CD14-positive monocyte (primary cell): ENCODE measurements around the gene AURKB. TPM values are rescaled to one million over a fixed set of nuclear protein-coding genes. Genes with fewer than 3 reads are reported as not detected.

ENCODE experiments used
- DNase-seq, 3 donors: peaks; one replicate each; pipeline ENCODE4 v3.0.0-alpha.2; 2011 to 2022
- H2AFZ ChIP-seq: 2 replicates; pipeline ENCODE4 v1.6.0; 2012; ENCODE audit warnings: mild to moderate bottlenecking, low read depth, low read length, inconsistent platforms; ENCODE audit not compliant: insufficient read depth, poor library complexity, severe bottlenecking
- H3K27ac ChIP-seq, 2 donors: 1 replicate in 1 of 2; 2 replicates in 1 of 2; pipeline ENCODE4 v1.5.1; 2012 to 2013; ENCODE audit warnings: low read length in 2 of 2, control low read depth in 1 of 2, inconsistent platforms in 1 of 2, low read depth in 1 of 2, mild to moderate bottlenecking in 1 of 2
- H3K27me3 ChIP-seq, 2 donors: one replicate each; pipeline versions ENCODE4 v1.6.0 to v1.6.1; 2011 to 2013; ENCODE audit warnings: low read length in 2 of 2; ENCODE audit not compliant: control insufficient read depth in 2 of 2, insufficient read depth in 2 of 2
- H3K36me3 ChIP-seq, 2 donors: replicated peaks in 1 of 2; 1 replicate in 1 of 2; 2 replicates in 1 of 2; pipeline versions ENCODE4 v1.5.1 to v1.6.1; 2012 to 2013; ENCODE audit warnings: low read length in 2 of 2, control low read depth in 1 of 2, inconsistent platforms in 1 of 2, mild to moderate bottlenecking in 1 of 2; ENCODE audit not compliant: insufficient read depth in 2 of 2, control insufficient read depth in 1 of 2
- H3K4me1 ChIP-seq, 2 donors: 1 replicate in 1 of 2; 2 replicates in 1 of 2; pipeline versions ENCODE4 v1.5.1 to v1.6.1; 2012 to 2013; ENCODE audit warnings: low read length in 2 of 2, control low read depth in 1 of 2, inconsistent platforms in 1 of 2, mild to moderate bottlenecking in 1 of 2, moderate library complexity in 1 of 2; ENCODE audit not compliant: insufficient read depth in 2 of 2, control insufficient read depth in 1 of 2
- H3K4me2 ChIP-seq: replicated peaks from 2 replicates; pipeline ENCODE3; 2012; ENCODE audit warnings: low read length, moderate library complexity, mild to moderate bottlenecking; ENCODE audit not compliant: poor library complexity, severe bottlenecking; ENCODE audit errors: extremely low read depth
- H3K4me3 ChIP-seq, 3 experiments: fragments of 200-600 bp in 1 of 3; sonication (generic) in 1 of 3; replicated peaks in 1 of 3; 1 replicate in 2 of 3; 2 replicates in 1 of 3; pipeline ENCODE4 v1.5.1; 2011 to 2013; ENCODE audit warnings: low read length in 3 of 3, mild to moderate bottlenecking in 3 of 3, control low read depth in 2 of 3, low read depth in 2 of 3, inconsistent platforms in 1 of 3, moderate library complexity in 1 of 3
- H3K79me2 ChIP-seq: 2 replicates; pipeline ENCODE4 v1.6.0; 2012; ENCODE audit warnings: mild to moderate bottlenecking, control low read depth, inconsistent platforms, low read length, moderate library complexity; ENCODE audit not compliant: insufficient read depth
- H3K9ac ChIP-seq: 2 replicates; pipeline ENCODE4 v1.6.0; 2017; ENCODE audit warnings: low read length, mild to moderate bottlenecking; ENCODE audit not compliant: insufficient read depth, poor library complexity, severe bottlenecking
- H3K9me3 ChIP-seq, 2 donors: replicated peaks in 1 of 2; 1 replicate in 1 of 2; 2 replicates in 1 of 2; pipeline versions ENCODE4 v1.5.1 to v1.6.1; 2012 to 2013; ENCODE audit warnings: low read length in 2 of 2, control low read depth in 1 of 2; ENCODE audit not compliant: control insufficient read depth in 1 of 2, insufficient read depth in 1 of 2
- H4K20me1 ChIP-seq: 2 replicates; pipeline ENCODE4 v1.6.0; 2012; ENCODE audit warnings: mild to moderate bottlenecking, low read length, control low read depth, moderate library complexity; ENCODE audit not compliant: insufficient read depth
- H3K27ac Mint-ChIP-seq, 7 donors: one replicate each; pipeline ENCODE4 v1.8.0; 2020; ENCODE audit warnings: mild to moderate bottlenecking in 7 of 7, mixed read lengths in 7 of 7, moderate library complexity in 6 of 7, inconsistent platforms in 2 of 7
- H3K27me3 Mint-ChIP-seq, 3 donors: one replicate each; pipeline ENCODE4 v1.8.0; 2021 to 2022; ENCODE audit warnings: low read depth in 3 of 3, mild to moderate bottlenecking in 3 of 3, mixed read lengths in 3 of 3, moderate library complexity in 3 of 3, inconsistent platforms in 1 of 3
- H3K36me3 Mint-ChIP-seq, 2 donors: one replicate each; pipeline ENCODE4 v1.8.0; 2020; ENCODE audit warnings: mixed read lengths in 2 of 2, inconsistent platforms in 1 of 2, mild to moderate bottlenecking in 1 of 2
- H3K4me1 Mint-ChIP-seq: one replicate; pipeline ENCODE4 v1.8.0; 2020; ENCODE audit warnings: mild to moderate bottlenecking, mixed read lengths
- H3K4me3 Mint-ChIP-seq, 2 donors: one replicate each; pipeline ENCODE4 v1.8.0; 2020; ENCODE audit warnings: mild to moderate bottlenecking in 2 of 2, mixed read lengths in 2 of 2, moderate library complexity in 1 of 2
- H3K9me3 Mint-ChIP-seq, 7 donors: one replicate each; pipeline ENCODE4 v1.8.0; 2020 to 2022; ENCODE audit warnings: mixed read lengths in 7 of 7, mild to moderate bottlenecking in 6 of 7, moderate library complexity in 6 of 7, inconsistent platforms in 2 of 7
- CTCF ChIP-seq: fragments of 200-600 bp; IDR thresholded peaks from one replicate; pipeline ENCODE4 v1.8.0; 2022; ENCODE audit warnings: antibody characterized with exemption, mild to moderate bottlenecking
- whole genome bisulfite sequencing: methylation state at CpG from one replicate; pipeline ENCODE4 v1.1.5; 2013; ENCODE audit warnings: missing lambda C conversion rate; ENCODE audit not compliant: insufficient coverage; 5-methylcytosine and 5-hydroxymethylcytosine counted together
- intact Hi-C, 2 donors: fragments of 100-400 bp; cut with micrococcal nuclease; formaldehyde crosslinking; loops; one replicate each; pipeline versions ENCODE4 v1.15.0 to v1.15.1; 2023
- polyA plus RNA-seq, 3 donors: library from polyadenylated mRNA; depleted of rRNA in 1 of 3; unstranded in 2 of 3; stranded (reverse) in 1 of 3; fragments of 300-500 nt in 2 of 3; fragments of >200 nt in 1 of 3; fragmentation: Illumina TruSeq in 2 of 3; gene quantifications; 1 replicate in 2 of 3; 2 replicates in 1 of 3; pipeline ENCODE4 v1.2.3, GENCODE V29; 2012 to 2021

The AURKB gene
- polyA plus RNA-seq, 3 donors = 0.38 to 4.2 (median 0.79) TPM

GRCh38 chr17:8244768-8245167 is 34.4 kb upstream of the AURKB start:
- peak overlapping the region in 1 of 7 donors; percentile 75 for H3K27ac Mint-ChIP-seq
- Histone ChIP-seq H3K79me2 (peaks cover 35% of the 10 kb centered on the region), H3K4me1 (peaks cover 15 to 19% of the 10 kb centered on the region in 2 donors), H3K36me3 (peaks cover 2 to 18% of the 10 kb centered on the region in 2 donors), H2AFZ (no peak overlapping the region), H4K20me1 (no peaks in the 10 kb centered on the region), H3K27me3 (no peaks in the 10 kb centered on the region), H3K9ac (no peak overlapping the region), H3K9me3 (no peaks in the 10 kb centered on the region), H3K4me2 (no peak overlapping the region), H3K4me3 (no peak overlapping the region), H3K27ac (no peak overlapping the region)
- WGBS = 100% methylated on average over 5 of the region's 8 CpGs
- intact Hi-C loops = loop anchor here (5.0 to 10.0 kb wide), 2 partner anchors 32 to 60 kb away; partner anchors contain the start of gene AURKB (in 2 of the 2)
- H3K36me3 Mint-ChIP-seq = peaks cover 20 to 45% of the 10 kb centered on the region in 2 donors
- H3K4me1 Mint-ChIP-seq = peaks cover 29% of the 10 kb centered on the region
- TF ChIP-seq CTCF = no peak
- no peak overlapping the region for H3K4me3 Mint-ChIP-seq
- no peak for DNase-seq
- H3K9me3 Mint-ChIP-seq = peaks cover 0 to 4% (median 0%) of the 10 kb centered on the region in 7 donors
- peaks cover 0 to 1% (median 0%) of the 10 kb centered on the region in 3 donors for H3K27me3 Mint-ChIP-seq

GRCh38 chr17:8243827-8244226 is 33.5 kb upstream of the AURKB start:
- H3K27ac Mint-ChIP-seq = peak overlapping the region in 1 of 7 donors; percentile 3
- H3K9ac ChIP-seq = no peak overlapping the region
- H3K4me1 Mint-ChIP-seq = peaks cover 25% of the 10 kb centered on the region
- H3K36me3 ChIP-seq = peaks cover 6 to 27% of the 10 kb centered on the region in 2 donors
- H3K27me3 ChIP-seq = no peaks in the 10 kb centered on the region
- H3K4me2 ChIP-seq = no peak overlapping the region
- no peaks in the 10 kb centered on the region for H4K20me1 ChIP-seq
- TF ChIP-seq CTCF = no peak
- DNase-seq = no peak
- H3K4me3 Mint-ChIP-seq = no peak overlapping the region
- no peak overlapping the region for H3K4me3 ChIP-seq
- no peaks in the 10 kb centered on the region for H3K9me3 ChIP-seq
- H3K27ac ChIP-seq = no peak overlapping the region
- peaks cover 0 to 2% (median 0%) of the 10 kb centered on the region in 3 donors for H3K27me3 Mint-ChIP-seq
- peaks cover 26 to 55% of the 10 kb centered on the region in 2 donors for H3K36me3 Mint-ChIP-seq
- peaks cover 0 to 4% (median 0%) of the 10 kb centered on the region in 7 donors for H3K9me3 Mint-ChIP-seq
- intact Hi-C loops = loop anchor here in 1 of 2 donors (10.0 kb wide), 1 partner anchor 59 kb away; no protein-coding TSS in a partner anchor
- H3K4me1 ChIP-seq = peaks cover 9 to 12% of the 10 kb centered on the region in 2 donors
- 97% methylated on average over 4 of the region's 5 CpGs for WGBS
- H2AFZ ChIP-seq = no peak overlapping the region
- peaks cover 29% of the 10 kb centered on the region for H3K79me2 ChIP-seq
